ENCODE measurements around the gene GNA12. TPM values are rescaled to one million over a fixed set of nuclear protein-coding genes. Genes with fewer than 3 reads are reported as not detected.
A peak's percentile ranks its signal among the peaks of the same experiment; 100 is the strongest.

The GNA12 gene
- total and polyA plus RNA-seq, 9 of the 15 experiments (the other 6 are each of a cell fraction or from before 2014, with no cell fraction given): 0.65 to 32.7 (median 9.6) TPM

- Histone ChIP-seq H2AFZ (ENCODE audit: low read depth, low read length) (no peak overlapping the region), H3K4me1 (replicated peaks in 1 of 2; ENCODE audit: control insufficient read depth in 2 of 2, insufficient read depth in 2 of 2, low read length in 2 of 2) (peaks cover 0 to 4% of the 10 kb centered on the region in 2 experiments; a peak in 3 of 5 replicates), H3K4me2 (ENCODE audit: insufficient read depth, low read length) (no peak overlapping the region), H3K79me2 (ENCODE audit: control insufficient read depth, insufficient read depth, low read length) (peaks cover 36% of the 10 kb centered on the region), H3K9me3 (replicated peaks; ENCODE audit: control insufficient read depth, insufficient read depth, low read depth, low read length) (no peaks in the 10 kb centered on the region), H4K20me1 (replicated peaks; ENCODE audit: control insufficient read depth, insufficient read depth, low read length) (peaks cover 8% of the 10 kb centered on the region), H3K36me3 (ENCODE audit: control insufficient read depth, insufficient read depth, low read length) (no peaks in the 10 kb centered on the region), H3K9me1 (ENCODE audit: control insufficient read depth, insufficient read depth, low read length) (no peaks in the 10 kb centered on the region), H3K9ac (ENCODE audit: insufficient read depth in 1 of 2, low read depth in 2 of 2, low read length in 2 of 2) (no peak overlapping the region), H3K4me3 (no peak overlapping the region), H3K27ac (ENCODE audit: extremely low read depth, low read depth, low read length) (no peak overlapping the region), H3K27me3 (ENCODE audit: control insufficient read depth in 2 of 2, insufficient read depth in 2 of 2, low read length in 2 of 2) (no peaks in the 10 kb centered on the region)
- BruUV-seq (replicated peaks): no TSS peak
- FAIRE-seq: no peak
- intact Hi-C loops (cut with micrococcal nuclease) (no loop called here), in situ Hi-C loops (cut with MboI) (no loop called here)
- WGBS (ENCODE audit: insufficient coverage, low coverage, missing lambda C conversion rate): 85% methylated on average over 10 of the region's 10 CpGs
- TF ChIP-seq ZKSCAN1 (IDR thresholded peaks at IDR 0.05; ENCODE audit: low read depth, low read length) (peak; percentile 37; the same call in 1 of the 2 replicates), PURB (CRISPR knock-in tag; IDR thresholded peaks at IDR 0.05; ENCODE audit: low read depth) (no peak)
- no peak for DNase-seq (ENCODE audit: extremely low read depth in 1 of 4, low spot score in 3 of 4)
- ChIA-PET CTCF (ENCODE audit: low intra/inter-chr PET ratio) (no interaction called here), POLR2A (interaction anchor here (0.6 to 1.4 kb wide), 2 partner anchors 12 to 19 kb away, joined by 3 read pairs; no protein-coding TSS in a partner anchor)
- no peak for ATAC-seq
Observed at GRCh38 chr7:2821842-2822507, 22.1 kb downstream of the GNA12 start.

- Histone ChIP-seq H3K79me2 (ENCODE audit: control insufficient read depth, insufficient read depth, low read length) (peaks cover 36% of the 10 kb centered on the region), H3K4me3 (no peak overlapping the region), H3K27me3 (ENCODE audit: control insufficient read depth in 2 of 2, insufficient read depth in 2 of 2, low read length in 2 of 2) (no peaks in the 10 kb centered on the region), H4K20me1 (replicated peaks; ENCODE audit: control insufficient read depth, insufficient read depth, low read length) (peaks cover 8% of the 10 kb centered on the region), H2AFZ (ENCODE audit: low read depth, low read length) (no peak overlapping the region), H3K9ac (ENCODE audit: insufficient read depth in 1 of 2, low read depth in 2 of 2, low read length in 2 of 2) (no peak overlapping the region), H3K4me2 (ENCODE audit: insufficient read depth, low read length) (no peak overlapping the region), H3K36me3 (ENCODE audit: control insufficient read depth, insufficient read depth, low read length) (no peaks in the 10 kb centered on the region), H3K4me1 (replicated peaks in 1 of 2; ENCODE audit: control insufficient read depth in 2 of 2, insufficient read depth in 2 of 2, low read length in 2 of 2) (peaks cover 0 to 4% of the 10 kb centered on the region in 2 experiments; a peak in 3 of 5 replicates), H3K9me3 (replicated peaks; ENCODE audit: control insufficient read depth, insufficient read depth, low read depth, low read length) (no peaks in the 10 kb centered on the region), H3K9me1 (ENCODE audit: control insufficient read depth, insufficient read depth, low read length) (no peaks in the 10 kb centered on the region), H3K27ac (ENCODE audit: extremely low read depth, low read depth, low read length) (no peak overlapping the region)
- in situ Hi-C loops (cut with MboI) (no loop called here), intact Hi-C loops (cut with micrococcal nuclease) (no loop called here)
- FAIRE-seq (no peak), DNase-seq (ENCODE audit: extremely low read depth in 1 of 4, low spot score in 3 of 4) (no peak), ATAC-seq (peak; percentile 50; the same call in 1 of the 3 replicates)
- ChIA-PET CTCF (ENCODE audit: low intra/inter-chr PET ratio) (no interaction called here), POLR2A (no interaction called here)
- 52% methylated on average over 12 of the region's 12 CpGs for WGBS (ENCODE audit: insufficient coverage, low coverage, missing lambda C conversion rate)
- no TSS peak for BruUV-seq (replicated peaks)
- peak in 2 of 3 experiments; percentile 23 to 24; a peak in 1 of 6 replicates for TF ChIP-seq CTCF (IDR thresholded peaks at IDR 0.05 in 2 of 3, conservative IDR thresholded peaks at IDR 0.05 in 1 of 3; ENCODE audit: insufficient read depth in 2 of 3, low read depth in 1 of 3, low read length in 3 of 3)
- TF ChIP-seq ELK3 (CRISPR knock-in tag; IDR thresholded peaks at IDR 0.05): no peak
- no peak for TF ChIP-seq DLX4 (CRISPR knock-in tag; IDR thresholded peaks at IDR 0.05)
- no peak for TF ChIP-seq TCFL5 (CRISPR knock-in tag; conservative IDR thresholded peaks at IDR 0.05)
- no peak for TF ChIP-seq LEF1 (IDR thresholded peaks at IDR 0.05)
- TF ChIP-seq ZNF212 (CRISPR knock-in tag; IDR thresholded peaks at IDR 0.05): no peak
- no peak for TF ChIP-seq ZFP1 (CRISPR knock-in tag; IDR thresholded peaks at IDR 0.05)
- no peak for TF ChIP-seq NRF1 (conservative IDR thresholded peaks at IDR 0.05 in 1 of 2, IDR thresholded peaks at IDR 0.05 in 1 of 2)
- TF ChIP-seq CSDE1 (IDR thresholded peaks at IDR 0.05): no peak
- TF ChIP-seq MAFF (IDR thresholded peaks at IDR 0.05; ENCODE audit: low read length): peak; percentile 57; the same call in 1 of the 2 replicates
Observed at GRCh38 chr7:2821161-2821841, 22.8 kb downstream of the GNA12 start.

Data from K562 (cell line).